CD4-positive, alpha-beta T cell (primary cell): ENCODE data around the gene MAST3. TPM values are rescaled to one million over a fixed set of nuclear protein-coding genes. Genes with fewer than 3 reads are reported as not detected.

Experiments
- ATAC-seq: fragments of 200-7000 bp; cut with Tn5 transposase; one replicate; pipeline ENCODE4 v1.10.0; 2022; ENCODE audit warnings: mild to moderate bottlenecking; ENCODE audit not compliant: poor library complexity
- CTCF ChIA-PET: fragments of 350-600 bp; sonication (Branson Sonifier 250); formaldehyde crosslinking; loops from one replicate; lab custom pipeline; 2021; ENCODE audit warnings: antibody characterized with exemption, inconsistent platforms; lab: Charles Lee
- POLR2A ChIA-PET: fragments of 350-600 bp; sonication (Branson Sonifier 250); formaldehyde crosslinking; loops from one replicate; lab custom pipeline; 2021; ENCODE audit warnings: antibody characterized with exemption, inconsistent platforms; lab: Charles Lee
- DNase-seq, 14 experiments: peaks; one replicate each; pipeline ENCODE4 v3.0.0-alpha.2; 2013 to 2020; ENCODE audit warnings: mixed read lengths in 2 of 14
- H3K27ac ChIP-seq, 2 donors: one replicate each; pipeline versions ENCODE4 v1.5.1 to v1.7.0; 2013; ENCODE audit warnings: low read length in 2 of 2, low read depth in 1 of 2, mild to moderate bottlenecking in 1 of 2
- H3K27me3 ChIP-seq, 2 experiments: 1 replicate in 1 of 2; 2 replicates in 1 of 2; pipeline versions ENCODE4 v1.6.1 to v1.7.0; 2013; ENCODE audit warnings: low read length in 2 of 2, control low read depth in 1 of 2, mild to moderate bottlenecking in 1 of 2, moderate library complexity in 1 of 2; ENCODE audit not compliant: insufficient read depth in 2 of 2, control insufficient read depth in 1 of 2
- H3K36me3 ChIP-seq: one replicate; pipeline ENCODE4 v1.6.1; 2013; ENCODE audit warnings: low read length, control low read depth; ENCODE audit not compliant: insufficient read depth
- H3K4me1 ChIP-seq: one replicate; pipeline ENCODE4 v1.6.1; 2013; ENCODE audit warnings: low read length, control low read depth; ENCODE audit not compliant: insufficient read depth
- H3K4me3 ChIP-seq: one replicate; pipeline ENCODE4 v1.5.1; 2013; ENCODE audit warnings: mild to moderate bottlenecking, low read length, moderate library complexity
- H3K9me3 ChIP-seq, 2 experiments: 1 replicate in 1 of 2; 2 replicates in 1 of 2; pipeline versions ENCODE4 v1.6.1 to v1.7.0; 2013; ENCODE audit warnings: low read length in 2 of 2, mild to moderate bottlenecking in 2 of 2, control low read depth in 1 of 2, moderate library complexity in 1 of 2; ENCODE audit not compliant: control insufficient read depth in 1 of 2, insufficient read depth in 1 of 2
- H3K27ac Mint-ChIP-seq: one replicate; pipeline ENCODE4 v1.8.0; 2020; ENCODE audit warnings: mixed read lengths
- H3K27me3 Mint-ChIP-seq: one replicate; pipeline ENCODE4 v1.8.0; 2021; ENCODE audit warnings: mixed read lengths
- H3K36me3 Mint-ChIP-seq: one replicate; pipeline ENCODE4 v1.8.0; 2021; ENCODE audit warnings: low read depth, mixed read lengths
- H3K4me1 Mint-ChIP-seq: one replicate; pipeline ENCODE4 v1.8.0; 2021; ENCODE audit warnings: low read depth, mixed read lengths
- H3K4me3 Mint-ChIP-seq: one replicate; pipeline ENCODE4 v1.8.0; 2020; ENCODE audit warnings: mild to moderate bottlenecking, mixed read lengths
- H3K9me3 Mint-ChIP-seq: one replicate; pipeline ENCODE4 v1.8.0; 2020; ENCODE audit warnings: mixed read lengths
- intact Hi-C, 2 experiments: fragments of 100-400 bp; cut with DNase I in 1 of 2; cut with micrococcal nuclease in 1 of 2; formaldehyde crosslinking; loops; one replicate each; pipeline versions ENCODE4 v1.15.1 to v1.9.0; 2023 to 2025; cut with DNase I, micrococcal nuclease
- total RNA-seq, 174 experiments: library from RNA in 2 of 174; stranded (reverse) in 2 of 174; gene quantifications; one replicate each; pipeline ENCODE4 v1.2.3 and lab custom pipeline; 2021 to 2026
- TF ChIP-seq, protein P1 (sequence below): fragments of 200-600 bp; IDR thresholded peaks from one replicate; pipeline ENCODE4 v1.8.0; 2022; ENCODE audit warnings: antibody characterized with exemption, mild to moderate bottlenecking

Gene MAST3
- total RNA-seq, 2 experiments from 2014 or later: 16.1 to 16.4 TPM

DNA sequence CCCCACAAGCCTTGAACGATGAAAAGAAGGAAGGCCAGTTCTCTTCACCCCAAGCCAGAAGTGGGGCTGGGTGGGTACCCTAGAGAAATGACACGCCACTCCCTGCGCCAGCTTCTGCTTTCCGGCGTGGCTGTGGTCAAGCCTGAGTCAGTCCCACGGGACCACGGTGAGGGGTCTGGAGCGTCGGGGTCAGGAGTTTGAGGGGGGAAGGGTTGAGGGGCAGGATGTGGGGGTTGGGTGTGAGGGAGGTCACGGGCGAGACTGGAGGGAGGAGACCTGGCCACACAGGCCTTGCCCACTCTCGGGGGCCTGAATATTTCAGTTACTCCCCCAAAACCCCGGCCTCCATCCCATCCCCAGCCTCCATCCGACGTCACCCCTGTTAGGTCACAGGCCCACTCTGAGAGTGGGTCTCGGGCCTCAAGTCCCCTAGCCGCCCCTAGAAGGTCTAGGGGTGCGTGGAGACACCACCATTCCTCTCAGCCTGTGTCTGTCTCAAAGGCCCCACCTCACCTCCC is 75.5 kb downstream of the MAST3 start:
- ATAC-seq (no peak), DNase-seq (peak in 3 of 14 experiments; percentile 34 to 80 (median 72))
- H3K4me3 ChIP-seq: peak overlapping the region; percentile 85
- intact Hi-C loops: no loop called here
- Mint-ChIP-seq H3K4me1 (peaks cover 13% of the 10 kb centered on the region), H3K27me3 (no peaks in the 10 kb centered on the region), H3K9me3 (no peaks in the 10 kb centered on the region), H3K27ac (peak overlapping the region; percentile 64), H3K4me3 (peak overlapping the region; percentile 92), H3K36me3 (peaks cover 8% of the 10 kb centered on the region)
- H3K27ac ChIP-seq: peak overlapping the region; percentile 35 to 78
- peaks cover 32% of the 10 kb centered on the region for H3K4me1 ChIP-seq
- TF ChIP-seq, protein P1, sequence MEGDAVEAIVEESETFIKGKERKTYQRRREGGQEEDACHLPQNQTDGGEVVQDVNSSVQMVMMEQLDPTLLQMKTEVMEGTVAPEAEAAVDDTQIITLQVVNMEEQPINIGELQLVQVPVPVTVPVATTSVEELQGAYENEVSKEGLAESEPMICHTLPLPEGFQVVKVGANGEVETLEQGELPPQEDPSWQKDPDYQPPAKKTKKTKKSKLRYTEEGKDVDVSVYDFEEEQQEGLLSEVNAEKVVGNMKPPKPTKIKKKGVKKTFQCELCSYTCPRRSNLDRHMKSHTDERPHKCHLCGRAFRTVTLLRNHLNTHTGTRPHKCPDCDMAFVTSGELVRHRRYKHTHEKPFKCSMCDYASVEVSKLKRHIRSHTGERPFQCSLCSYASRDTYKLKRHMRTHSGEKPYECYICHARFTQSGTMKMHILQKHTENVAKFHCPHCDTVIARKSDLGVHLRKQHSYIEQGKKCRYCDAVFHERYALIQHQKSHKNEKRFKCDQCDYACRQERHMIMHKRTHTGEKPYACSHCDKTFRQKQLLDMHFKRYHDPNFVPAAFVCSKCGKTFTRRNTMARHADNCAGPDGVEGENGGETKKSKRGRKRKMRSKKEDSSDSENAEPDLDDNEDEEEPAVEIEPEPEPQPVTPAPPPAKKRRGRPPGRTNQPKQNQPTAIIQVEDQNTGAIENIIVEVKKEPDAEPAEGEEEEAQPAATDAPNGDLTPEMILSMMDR: no peak
- no peaks in the 10 kb centered on the region for H3K9me3 ChIP-seq
- ChIA-PET POLR2A (interaction anchor here (1.0 kb wide), 1 partner anchor 56 kb away, joined by 3 read pairs; no protein-coding TSS in a partner anchor), CTCF (interaction anchor here (0.6 kb wide), 1 partner anchor 199 kb away, joined by 5 read pairs; no protein-coding TSS in a partner anchor)
- peaks cover 2% of the 10 kb centered on the region for H3K36me3 ChIP-seq
- H3K27me3 ChIP-seq: no peaks in the 10 kb centered on the region

DNA sequence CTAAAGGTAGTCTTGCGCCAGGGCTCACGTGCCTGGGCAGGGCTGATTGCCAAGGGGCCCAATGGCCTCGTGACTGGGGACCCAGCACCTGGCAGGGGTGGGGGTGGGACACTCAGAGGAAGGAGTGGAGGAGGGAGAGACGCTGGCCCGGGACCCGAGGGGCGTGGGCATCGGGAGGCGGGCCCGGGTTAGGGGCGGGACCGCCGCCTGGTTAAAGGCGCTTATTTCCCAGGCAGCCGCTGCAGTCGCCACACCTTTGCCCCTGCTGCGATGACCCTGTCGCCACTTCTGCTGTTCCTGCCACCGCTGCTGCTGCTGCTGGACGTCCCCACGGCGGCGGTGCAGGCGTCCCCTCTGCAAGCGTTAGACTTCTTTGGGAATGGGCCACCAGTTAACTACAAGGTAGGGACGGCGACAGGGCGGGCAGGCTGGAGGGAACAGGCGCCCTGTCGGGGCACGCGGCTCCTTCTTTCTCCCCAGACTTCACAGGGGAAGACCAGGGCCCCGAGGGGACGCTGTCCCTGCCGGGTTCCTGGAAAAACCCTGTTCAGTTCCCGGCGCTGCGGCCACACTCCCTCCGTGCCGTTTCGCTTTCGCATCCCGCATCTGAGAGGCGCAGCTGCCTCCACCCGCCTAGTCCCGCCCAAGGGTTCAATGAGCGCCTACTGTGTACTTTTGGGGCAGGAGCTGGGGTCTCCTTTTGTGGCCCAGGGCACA is 76.2 kb downstream of the MAST3 start, which contains the start of gene IFI30:
Gene IFI30, plus strand, starts transcription at position 242 of the 717 bp plus-strand sequence. Its CDS starts 29 bp downstream, at position 271.
- Mint-ChIP-seq H3K27me3 (no peaks in the 10 kb centered on the region), H3K4me1 (peaks cover 13% of the 10 kb centered on the region), H3K27ac (peak within 1 kb of the TSS; percentile 64), H3K36me3 (peaks cover 4% of the 10 kb centered on the region), H3K9me3 (no peaks in the 10 kb centered on the region), H3K4me3 (peak within 1 kb of the TSS; percentile 92)
- no peaks in the 10 kb centered on the region for H3K27me3 ChIP-seq
- peak within 1 kb of the TSS; percentile 35 to 78 for H3K27ac ChIP-seq
- CTCF ChIA-PET: interaction anchor here (0.8 kb wide), 1 partner anchor 106 kb away, joined by 3 read pairs; no protein-coding TSS in a partner anchor
- DNase-seq (peak in 10 of 14 experiments; percentile 25 to 82 (median 62)), ATAC-seq (peak; percentile 88)
- peak within 1 kb of the TSS; percentile 85 for H3K4me3 ChIP-seq
- POLR2A ChIA-PET: interaction anchor here (0.9 to 1.6 kb wide), 5 partner anchors 18 to 107 kb away, joined by 3 to 14 read pairs (median 5); partner anchors contain the start of genes JUND, MPV17L2 and PIK3R2
- TF ChIP-seq, protein P1: no peak
- intact Hi-C loops: no loop called here
- H3K4me1 ChIP-seq: peaks cover 29% of the 10 kb centered on the region
- peaks cover 2% of the 10 kb centered on the region for H3K36me3 ChIP-seq
- no peaks in the 10 kb centered on the region for H3K9me3 ChIP-seq

DNA sequence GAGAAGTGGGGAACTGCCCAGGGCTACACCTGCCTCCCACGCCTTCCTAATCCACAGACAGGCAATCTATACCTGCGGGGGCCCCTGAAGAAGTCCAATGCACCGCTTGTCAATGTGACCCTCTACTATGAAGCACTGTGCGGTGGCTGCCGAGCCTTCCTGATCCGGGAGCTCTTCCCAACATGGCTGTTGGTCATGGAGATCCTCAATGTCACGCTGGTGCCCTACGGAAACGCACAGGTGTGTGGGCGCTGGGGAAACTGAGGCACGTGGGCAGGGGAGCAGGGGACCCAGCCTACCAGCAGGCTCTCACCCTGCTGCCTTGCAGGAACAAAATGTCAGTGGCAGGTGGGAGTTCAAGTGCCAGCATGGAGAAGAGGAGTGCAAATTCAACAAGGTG is 77.4 kb downstream of the MAST3 start:
- ChIA-PET POLR2A (interaction anchor here (1.2 to 1.6 kb wide), 3 partner anchors 17 to 106 kb away, joined by 3 to 14 read pairs (median 5); partner anchors contain the start of genes JUND and MPV17L2), CTCF (interaction anchor here (1.2 kb wide), 1 partner anchor 27 kb away, joined by 4 read pairs; no protein-coding TSS in a partner anchor)
- Mint-ChIP-seq H3K9me3 (no peaks in the 10 kb centered on the region), H3K27me3 (no peaks in the 10 kb centered on the region), H3K4me3 (peak overlapping the region; percentile 58), H3K4me1 (peaks cover 13% of the 10 kb centered on the region), H3K36me3 (peaks cover 4% of the 10 kb centered on the region), H3K27ac (no peak overlapping the region)
- Histone ChIP-seq H3K9me3 (no peaks in the 10 kb centered on the region), H3K27me3 (no peaks in the 10 kb centered on the region), H3K4me1 (peaks cover 29% of the 10 kb centered on the region), H3K36me3 (peaks cover 2% of the 10 kb centered on the region), H3K27ac (no peak overlapping the region), H3K4me3 (peak overlapping the region; percentile 85)
- ATAC-seq: no peak
- intact Hi-C loops: no loop called here
- TF ChIP-seq, protein P1: no peak
- peak in 1 of 14 experiments; percentile 26 for DNase-seq
